ENCODE results near the gene ALDH1A3.

ALDH1A3 gene

GRCh38 chr15:100926258-100926657 is 46.6 kb downstream of the ALDH1A3 start:
- DNase-seq (ENCODE audit: low read depth) = no peak

DNA sequence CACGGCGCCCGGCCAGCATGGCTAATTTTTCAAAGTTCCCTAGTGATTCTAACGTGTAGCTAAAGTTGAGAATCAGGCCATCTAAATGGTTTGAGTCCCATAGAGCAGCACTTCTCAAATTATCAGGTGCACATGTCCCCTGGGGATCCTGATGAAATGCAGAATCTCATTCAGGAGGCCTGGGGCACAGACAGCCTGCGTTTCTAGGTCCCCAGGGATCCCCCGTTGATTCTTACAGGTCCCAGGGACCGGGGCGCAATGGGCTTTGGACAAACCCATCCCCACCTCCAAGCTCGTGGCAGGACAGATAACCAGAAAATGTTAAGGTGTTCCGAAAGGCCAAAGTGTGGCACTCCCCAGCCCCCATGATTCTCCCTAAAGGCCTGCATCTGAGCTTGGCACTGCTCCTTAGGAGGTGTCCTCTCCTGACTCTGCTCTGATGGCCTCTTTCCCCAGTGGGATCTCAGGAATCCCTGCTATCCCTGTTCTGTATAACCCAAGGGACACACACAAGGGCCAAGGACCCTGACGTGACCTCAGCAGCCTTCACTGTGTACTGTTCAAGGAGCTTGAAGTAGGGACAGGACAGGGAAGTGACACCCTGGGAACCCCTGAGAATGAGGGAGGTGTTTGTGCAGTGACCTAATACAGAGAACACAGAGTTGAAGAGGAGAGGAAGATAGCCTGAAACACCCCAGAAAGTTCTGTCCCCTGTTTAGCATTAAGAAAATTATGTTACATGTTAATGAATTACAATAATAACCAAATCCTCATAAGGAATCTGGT is 47.5 kb downstream of the ALDH1A3 start:
- no peak for DNase-seq (ENCODE audit: low read depth)

- DNase-seq (ENCODE audit: low read depth) = no peak
Observed at GRCh38 chr15:100928632-100929280, 49.1 kb downstream of the ALDH1A3 start.

- DNase-seq (ENCODE audit: low read depth) = no peak
Observed at GRCh38 chr15:100929641-100930042, 50.0 kb downstream of the ALDH1A3 start.

GRCh38 chr15:100930306-100930848 is 50.7 kb downstream of the ALDH1A3 start:
- no peak for DNase-seq (ENCODE audit: low read depth)

- no peak for DNase-seq (ENCODE audit: low read depth)
Observed at GRCh38 chr15:100931143-100931890, 51.7 kb downstream of the ALDH1A3 start.

- DNase-seq (ENCODE audit: low read depth) = no peak
Observed at GRCh38 chr15:100932676-100933348, 53.2 kb downstream of the ALDH1A3 start.

GRCh38 chr15:100934166-100934565 is 54.5 kb downstream of the ALDH1A3 start:
- no peak for DNase-seq (ENCODE audit: low read depth)

DNA sequence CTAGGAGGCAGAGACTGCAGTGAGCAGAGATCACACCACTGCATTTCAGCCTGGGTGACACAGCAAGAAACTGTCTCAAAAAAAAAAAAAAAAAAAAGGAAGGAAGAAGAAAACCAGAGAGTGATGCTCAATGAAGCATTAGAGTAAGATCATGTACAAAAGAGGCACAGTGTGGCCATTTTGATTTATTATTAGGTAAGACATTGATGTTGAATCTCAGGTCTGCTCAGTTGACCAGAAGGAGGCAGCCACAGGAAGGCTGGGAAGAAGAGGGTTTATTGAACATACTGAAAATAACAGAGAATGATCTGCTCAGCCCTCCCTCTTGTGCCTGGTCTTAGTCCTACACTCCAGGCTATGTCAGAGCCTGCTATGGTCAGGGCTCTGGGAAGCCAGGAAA is 55.1 kb downstream of the ALDH1A3 start:
- no peak for DNase-seq (ENCODE audit: low read depth)

GRCh38 chr15:100937171-100937570 is 57.5 kb downstream of the ALDH1A3 start:
- DNase-seq (ENCODE audit: low read depth) = no peak

- no peak for DNase-seq (ENCODE audit: low read depth)
Observed at GRCh38 chr15:100939791-100940190, 60.2 kb downstream of the ALDH1A3 start.

DNA sequence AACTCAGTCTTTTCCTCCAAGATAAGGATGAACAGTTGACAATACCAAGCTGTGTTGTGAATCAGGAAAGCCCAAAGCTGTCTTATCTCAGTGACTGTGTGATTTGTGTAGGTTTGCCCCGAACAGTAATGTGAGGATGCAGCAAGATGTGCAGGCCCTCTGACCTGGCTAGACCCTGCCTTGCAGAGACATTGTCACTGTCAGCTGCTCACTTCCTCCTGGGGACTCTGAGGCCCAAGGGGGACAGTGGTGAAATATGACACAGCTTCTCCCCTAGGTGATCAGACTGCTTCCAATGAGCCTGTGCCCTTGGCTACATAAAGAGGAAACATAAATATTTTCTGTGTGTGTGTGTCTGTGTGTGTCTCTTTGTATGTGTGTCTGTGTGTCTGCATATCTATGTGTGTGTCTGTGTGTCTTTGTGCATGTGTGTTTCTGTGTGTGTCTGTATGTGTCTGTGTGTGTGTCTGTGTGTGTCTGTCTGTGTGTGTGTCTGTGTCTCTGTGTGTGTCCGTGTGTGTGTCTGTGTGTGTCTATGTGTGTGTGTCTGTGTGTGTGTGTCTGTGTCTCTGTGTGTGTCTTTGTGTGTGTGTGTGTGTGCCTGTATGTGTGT is 61.2 kb downstream of the ALDH1A3 start:
- no peak for DNase-seq (ENCODE audit: low read depth)

DNA sequence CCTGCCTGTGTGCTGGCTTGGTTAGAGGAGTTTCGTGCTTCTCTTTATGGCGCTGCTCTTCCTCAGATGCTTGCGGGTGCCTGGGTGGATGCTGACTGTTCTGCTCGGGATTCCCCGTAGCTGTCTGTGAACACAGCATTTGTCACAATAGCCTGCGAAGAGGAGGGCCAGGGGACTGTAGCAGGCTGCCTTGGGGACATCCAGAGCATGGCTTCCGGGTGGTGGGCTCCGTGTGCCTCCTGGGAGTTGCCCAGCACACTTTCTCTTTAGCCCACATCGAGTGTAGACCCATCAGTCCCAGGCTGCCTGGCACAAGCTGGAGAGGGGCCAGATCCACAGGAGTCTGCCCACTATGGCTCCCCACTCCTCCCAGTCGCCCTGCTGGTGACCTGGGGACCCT is 61.9 kb downstream of the ALDH1A3 start:
- DNase-seq (ENCODE audit: low read depth) = no peak

- no peak for DNase-seq (ENCODE audit: low read depth)
Observed at GRCh38 chr15:100942656-100943425, 63.2 kb downstream of the ALDH1A3 start.

DNA sequence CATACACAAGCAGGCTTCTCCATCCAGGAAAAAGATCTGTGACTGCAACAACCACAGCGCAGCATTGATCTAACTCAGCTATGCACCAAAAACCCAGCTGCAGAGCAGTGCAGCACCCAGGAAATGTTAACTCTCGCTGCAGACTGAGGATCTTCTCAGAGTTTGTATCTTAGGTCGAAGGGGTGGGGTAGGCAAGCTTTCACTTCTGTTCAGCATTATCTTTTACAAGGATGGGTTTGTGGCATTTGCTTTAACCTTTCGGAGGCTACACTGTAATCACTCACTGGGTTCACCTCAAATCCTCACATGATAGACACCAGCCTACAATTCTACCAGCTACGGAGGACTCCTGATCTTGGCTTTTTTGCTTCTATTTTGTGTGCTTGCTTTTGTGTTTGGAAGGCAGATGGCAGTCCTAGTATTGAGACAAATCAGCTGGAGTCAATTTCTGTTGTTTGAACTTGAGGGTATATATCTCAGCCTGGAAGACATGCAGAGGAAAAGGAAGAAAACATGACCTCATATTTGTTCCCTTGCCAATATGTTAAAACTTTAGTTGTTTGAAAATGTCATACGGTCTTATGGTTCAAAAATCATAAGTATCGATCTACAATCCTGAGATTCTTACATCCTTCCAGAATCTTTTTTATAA is 64.7 kb downstream of the ALDH1A3 start:
- DNase-seq (ENCODE audit: low read depth) = no peak

GRCh38 chr15:100944986-100945385 is 65.4 kb downstream of the ALDH1A3 start:
- no peak for DNase-seq (ENCODE audit: low read depth)

DNA sequence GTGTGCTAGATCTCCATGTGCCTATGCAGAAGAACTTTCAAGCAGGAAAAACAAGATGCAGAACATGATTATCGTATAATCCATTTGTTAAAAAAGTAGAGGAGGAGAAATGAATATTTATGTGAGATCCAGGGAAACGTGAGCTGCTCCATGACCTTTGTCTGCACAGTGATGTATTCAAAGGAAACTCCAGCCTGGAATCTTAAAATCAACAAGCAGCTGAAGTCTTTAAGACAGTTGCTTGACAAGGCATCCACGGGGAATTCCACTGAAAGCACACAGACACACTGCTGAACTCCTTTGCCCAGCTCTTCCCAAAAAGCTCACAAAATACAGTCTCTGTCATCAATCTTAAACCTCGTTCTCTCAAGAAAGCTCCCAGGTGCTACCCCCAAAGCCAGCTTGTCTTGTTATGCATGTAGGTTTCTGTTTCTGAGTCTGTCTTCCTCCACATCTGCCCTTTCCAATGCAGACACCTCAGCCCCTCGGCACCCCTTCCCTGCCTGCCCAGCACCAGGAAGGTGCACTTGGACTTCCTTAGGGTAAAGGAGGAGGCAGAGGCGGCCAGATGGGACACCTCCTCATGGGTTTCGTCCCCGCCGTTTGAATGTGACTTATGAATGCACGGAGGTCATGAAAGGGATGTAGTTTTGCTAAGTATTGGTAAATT is 68.3 kb downstream of the ALDH1A3 start:
- no peak for DNase-seq (ENCODE audit: low read depth)

GRCh38 chr15:100948430-100948762 is 68.8 kb downstream of the ALDH1A3 start:
- DNase-seq (ENCODE audit: low read depth) = no peak

GRCh38 chr15:100949691-100950090 is 70.1 kb downstream of the ALDH1A3 start:
- no peak for DNase-seq (ENCODE audit: low read depth)

DNA sequence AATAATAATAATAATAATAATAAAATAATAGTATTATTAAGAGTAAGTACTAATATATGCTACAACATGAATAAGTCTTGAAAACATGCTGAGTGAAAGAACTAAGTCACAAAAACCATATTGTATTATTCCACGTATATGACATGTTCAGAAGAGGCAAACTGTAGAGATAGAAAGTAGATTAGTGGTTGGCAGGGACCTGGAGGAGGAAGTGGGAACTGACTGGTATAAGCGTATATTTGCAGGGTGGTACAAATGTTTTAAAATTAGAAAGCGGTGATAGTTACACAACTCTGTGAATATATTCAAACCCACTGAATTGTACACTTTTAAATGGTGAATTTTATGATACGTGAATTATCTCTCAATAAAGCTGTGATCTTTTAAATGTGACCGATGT is 72.3 kb downstream of the ALDH1A3 start:
- DNase-seq (ENCODE audit: low read depth) = no peak

Measured in activated T-cell treated with anti-CD3 and anti-CD28 coated beads for 1 hour (primary cell).